ENCODE data around the gene CARD10. TPM values are rescaled to one million over a fixed set of nuclear protein-coding genes. Genes with fewer than 3 reads are reported as not detected.

The CARD10 gene
- total RNA-seq, 2 donors from 2014 or later = 0.38 to 0.53 TPM

- H3K27ac Mint-ChIP-seq = no peak overlapping the region
Observed at GRCh38 chr22:37511395-37512104, 7.7 kb downstream of the CARD10 start.

GRCh38 chr22:37510091-37510490, 9.1 kb downstream of the CARD10 start:
- Mint-ChIP-seq H3K27ac (no peak overlapping the region), H3K36me3 (no peaks in the 10 kb centered on the region), H3K4me1 (ENCODE audit: low read depth in 2 of 2) (no peaks in the 10 kb centered on the region), H3K4me3 (no peak overlapping the region), H3K27me3 (no peaks in the 10 kb centered on the region), H3K9me3 (no peaks in the 10 kb centered on the region)
- DNase-seq (ENCODE audit: low spot score) (peak; percentile 60), ATAC-seq (no peak)

More at GRCh38 chr22:37511395-37512104, 7.7 kb downstream of the CARD10 start:
- no peak for ATAC-seq
- Mint-ChIP-seq H3K9me3 (no peaks in the 10 kb centered on the region), H3K4me1 (ENCODE audit: low read depth in 2 of 2) (no peaks in the 10 kb centered on the region), H3K4me3 (no peak overlapping the region), H3K27me3 (no peaks in the 10 kb centered on the region), H3K36me3 (no peaks in the 10 kb centered on the region)
- peak; percentile 16 for DNase-seq (ENCODE audit: low spot score)

DNA sequence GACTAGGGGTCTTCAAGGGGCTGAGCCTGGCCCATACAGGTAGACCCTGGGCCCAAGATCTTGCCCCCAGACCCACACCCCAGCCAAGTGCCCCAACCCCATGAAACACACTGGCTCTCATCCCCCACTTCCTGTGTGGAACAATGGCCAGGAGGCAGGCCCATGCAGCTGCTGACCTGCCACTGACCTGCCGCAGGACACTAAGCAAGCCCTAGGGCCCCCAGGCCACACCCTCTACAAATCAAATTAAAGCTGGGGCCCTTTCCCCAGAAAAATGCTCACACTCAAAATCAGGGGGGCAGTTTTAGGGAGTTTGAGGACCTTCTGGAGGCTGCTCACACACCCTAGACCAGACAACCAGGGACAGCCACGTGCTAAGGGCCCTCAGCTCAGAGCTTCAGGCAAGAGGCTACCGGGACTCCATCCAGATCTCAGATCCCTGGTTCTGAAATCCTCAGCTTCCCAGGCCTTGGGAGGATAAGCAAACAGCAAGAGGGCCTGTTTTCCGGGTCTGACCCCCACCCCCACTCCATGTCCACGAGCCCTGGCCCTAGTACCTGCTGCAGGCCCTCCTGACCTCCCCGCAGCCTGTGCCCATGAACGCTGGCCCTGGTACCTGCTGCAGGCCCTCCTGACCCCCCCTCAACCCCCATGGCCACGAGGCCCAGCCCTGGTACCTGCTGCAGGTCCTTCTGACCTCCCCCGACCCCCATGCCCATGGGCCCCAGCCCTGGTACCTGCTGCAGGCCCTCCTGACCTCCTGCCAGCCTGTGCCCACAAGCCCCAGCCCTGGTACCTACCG, 10.0 kb downstream of the CARD10 start:
- Mint-ChIP-seq H3K9me3 (no peaks in the 10 kb centered on the region), H3K27ac (no peak overlapping the region), H3K27me3 (no peaks in the 10 kb centered on the region), H3K4me1 (ENCODE audit: low read depth in 2 of 2) (no peaks in the 10 kb centered on the region), H3K4me3 (no peak overlapping the region), H3K36me3 (no peaks in the 10 kb centered on the region)
- no peak for ATAC-seq
- DNase-seq (ENCODE audit: low spot score) = peak; percentile 26

DNA sequence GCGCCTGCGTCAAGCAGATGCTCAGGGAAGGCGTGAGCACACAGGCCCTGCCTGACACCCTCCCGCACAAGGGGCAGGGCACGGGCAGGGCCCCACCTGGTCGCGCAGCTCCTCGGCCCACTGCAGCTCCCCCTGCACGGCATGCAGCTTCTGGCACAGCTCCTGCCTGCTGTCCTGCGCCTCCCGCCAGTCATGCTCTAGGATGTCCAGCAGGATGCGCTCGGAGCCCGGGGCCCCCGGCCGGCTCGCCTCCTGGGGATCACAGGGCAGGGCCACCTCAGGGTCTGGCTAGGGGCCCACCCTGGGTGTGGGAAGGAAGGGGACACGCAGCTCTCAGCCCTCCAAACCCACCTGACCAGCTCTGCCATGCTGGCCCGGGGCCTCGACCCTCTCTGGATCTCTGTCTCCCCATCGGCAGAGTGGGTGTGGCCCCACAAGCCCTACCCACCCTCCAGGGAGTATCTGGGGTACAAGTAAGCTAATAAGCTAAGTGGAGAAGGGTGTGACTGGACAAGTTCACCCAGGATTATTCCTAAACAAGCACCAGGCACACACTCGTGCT, 10.7 kb downstream of the CARD10 start:
- no peak for DNase-seq (ENCODE audit: low spot score)
- Mint-ChIP-seq H3K9me3 (no peaks in the 10 kb centered on the region), H3K4me3 (no peak overlapping the region), H3K27me3 (no peaks in the 10 kb centered on the region), H3K36me3 (no peaks in the 10 kb centered on the region), H3K27ac (no peak overlapping the region), H3K4me1 (ENCODE audit: low read depth in 2 of 2) (no peaks in the 10 kb centered on the region)
- no peak for ATAC-seq

- Mint-ChIP-seq H3K4me1 (ENCODE audit: low read depth in 2 of 2) (no peaks in the 10 kb centered on the region), H3K4me3 (no peak overlapping the region), H3K27me3 (no peaks in the 10 kb centered on the region), H3K9me3 (no peaks in the 10 kb centered on the region), H3K27ac (no peak overlapping the region), H3K36me3 (no peaks in the 10 kb centered on the region)
- ATAC-seq (no peak), DNase-seq (ENCODE audit: low spot score) (no peak)
Observed at GRCh38 chr22:37507731-37508130, 11.5 kb downstream of the CARD10 start.

- H3K27me3 Mint-ChIP-seq = peaks cover 0 to 4% of the 10 kb centered on the region in 2 donors
- H3K36me3 Mint-ChIP-seq = no peaks in the 10 kb centered on the region
- H3K4me1 Mint-ChIP-seq (ENCODE audit: low read depth in 2 of 2) = peaks cover 6% of the 10 kb centered on the region in 2 donors
- no peak for ATAC-seq
- H3K27ac Mint-ChIP-seq = no peak overlapping the region
- no peak overlapping the region for H3K4me3 Mint-ChIP-seq
- DNase-seq (ENCODE audit: low spot score) = no peak
- no peaks in the 10 kb centered on the region for H3K9me3 Mint-ChIP-seq
Observed at GRCh38 chr22:37505989-37506388, 13.2 kb downstream of the CARD10 start.

GRCh38 chr22:37505565-37505964, 13.7 kb downstream of the CARD10 start:
- Mint-ChIP-seq H3K36me3 (no peaks in the 10 kb centered on the region), H3K27me3 (peaks cover 0 to 4% of the 10 kb centered on the region in 2 donors), H3K9me3 (no peaks in the 10 kb centered on the region), H3K4me3 (no peak overlapping the region), H3K4me1 (ENCODE audit: low read depth in 2 of 2) (peaks cover 6% of the 10 kb centered on the region in 2 donors), H3K27ac (no peak overlapping the region)
- DNase-seq (ENCODE audit: low spot score) (no peak), ATAC-seq (no peak)

DNA sequence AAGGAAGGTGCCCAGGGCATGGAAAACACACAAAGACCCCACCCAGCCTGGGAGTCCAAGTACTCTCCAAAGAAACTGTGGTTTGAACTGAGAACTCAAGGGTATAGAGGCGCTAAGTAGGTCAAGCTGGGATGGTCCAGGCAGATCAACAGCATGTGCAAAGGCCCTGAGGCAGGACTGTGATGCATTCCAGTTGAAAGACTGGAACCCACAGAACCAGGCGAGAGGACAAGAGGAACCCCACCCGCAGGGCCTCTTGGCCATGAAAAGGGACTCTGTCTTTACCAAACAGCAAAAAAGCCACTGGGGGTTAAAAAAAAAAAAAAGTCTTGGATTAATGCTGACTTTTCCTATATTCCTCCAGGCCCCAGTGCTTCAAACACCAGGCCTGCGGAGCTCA, 14.3 kb downstream of the CARD10 start:
- ATAC-seq = no peak
- Mint-ChIP-seq H3K4me3 (no peak overlapping the region), H3K27ac (no peak overlapping the region), H3K9me3 (no peaks in the 10 kb centered on the region), H3K27me3 (peaks cover 0 to 4% of the 10 kb centered on the region in 2 donors), H3K36me3 (no peaks in the 10 kb centered on the region), H3K4me1 (ENCODE audit: low read depth in 2 of 2) (peaks cover 6% of the 10 kb centered on the region in 2 donors)
- no peak for DNase-seq (ENCODE audit: low spot score)

- no peak overlapping the region for H3K4me3 Mint-ChIP-seq
- peaks cover 6% of the 10 kb centered on the region in 2 donors for H3K4me1 Mint-ChIP-seq (ENCODE audit: low read depth in 2 of 2)
- H3K9me3 Mint-ChIP-seq = no peaks in the 10 kb centered on the region
- ATAC-seq = no peak
- H3K36me3 Mint-ChIP-seq = no peaks in the 10 kb centered on the region
- DNase-seq (ENCODE audit: low spot score) = no peak
- no peak overlapping the region for H3K27ac Mint-ChIP-seq
- peaks cover 0 to 4% of the 10 kb centered on the region in 2 donors for H3K27me3 Mint-ChIP-seq
Observed at GRCh38 chr22:37503850-37504249, 15.4 kb downstream of the CARD10 start.

GRCh38 chr22:37503183-37503683, 16.0 kb downstream of the CARD10 start:
- no peak overlapping the region for H3K4me3 Mint-ChIP-seq
- peaks cover 6% of the 10 kb centered on the region in 2 donors for H3K4me1 Mint-ChIP-seq (ENCODE audit: low read depth in 2 of 2)
- DNase-seq (ENCODE audit: low spot score) (no peak), ATAC-seq (no peak)
- H3K27ac Mint-ChIP-seq = no peak overlapping the region
- no peaks in the 10 kb centered on the region for H3K9me3 Mint-ChIP-seq
- peaks cover 0 to 4% of the 10 kb centered on the region in 2 donors for H3K27me3 Mint-ChIP-seq
- no peaks in the 10 kb centered on the region for H3K36me3 Mint-ChIP-seq

DNA sequence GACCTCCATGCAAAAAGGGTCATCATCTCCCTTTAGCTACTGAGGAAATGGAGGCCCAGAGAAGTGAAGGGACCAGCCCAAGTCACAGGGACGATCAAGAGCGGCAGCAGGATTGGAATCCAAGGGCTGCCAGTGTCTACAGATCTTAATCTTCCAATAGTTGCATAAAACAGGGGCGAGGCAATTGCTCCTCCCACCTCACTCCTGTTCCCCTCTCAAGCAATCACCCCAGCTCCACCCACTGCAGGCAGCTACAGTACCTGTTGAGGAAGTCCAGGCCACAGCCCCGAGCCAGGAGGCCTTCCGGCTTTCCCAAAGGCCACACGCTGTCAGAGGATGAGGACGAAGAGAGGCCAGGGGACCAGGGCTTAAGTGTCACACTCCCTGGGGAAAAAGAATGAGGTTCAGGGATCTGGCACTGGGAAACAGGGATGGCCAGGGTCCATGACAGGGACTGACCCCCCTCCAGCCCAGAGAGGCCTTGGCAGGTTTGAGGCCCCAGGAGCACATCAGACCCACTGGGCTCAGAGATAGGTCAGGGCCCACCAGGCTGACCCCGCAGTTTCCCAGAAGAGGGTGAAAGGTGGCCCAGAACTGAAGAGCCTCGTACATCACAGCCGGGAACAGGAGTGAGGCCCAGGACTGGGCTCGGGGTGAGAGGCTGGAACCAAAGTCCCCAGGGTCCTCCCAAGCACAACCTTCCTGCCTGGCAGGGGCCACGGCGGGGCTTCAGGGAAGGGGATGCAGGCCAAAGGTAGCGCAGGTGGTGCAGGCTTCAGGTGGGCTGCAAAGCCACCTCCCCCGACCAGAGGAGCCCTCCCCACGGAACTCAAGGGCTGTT, 16.7 kb downstream of the CARD10 start:
- no peaks in the 10 kb centered on the region for H3K9me3 Mint-ChIP-seq
- peaks cover 0 to 4% of the 10 kb centered on the region in 2 donors for H3K27me3 Mint-ChIP-seq
- no peak overlapping the region for H3K4me3 Mint-ChIP-seq
- peak overlapping the region in 1 of 2 donors; percentile 37 for H3K27ac Mint-ChIP-seq
- H3K36me3 Mint-ChIP-seq = no peaks in the 10 kb centered on the region
- peaks cover 6% of the 10 kb centered on the region in 2 donors for H3K4me1 Mint-ChIP-seq (ENCODE audit: low read depth in 2 of 2)
- DNase-seq (ENCODE audit: low spot score) (no peak), ATAC-seq (no peak)

- peaks cover 0 to 4% of the 10 kb centered on the region in 2 donors for H3K27me3 Mint-ChIP-seq
- no peak for DNase-seq (ENCODE audit: low spot score)
- peak overlapping the region in 1 of 2 donors; percentile 37 for H3K27ac Mint-ChIP-seq
- H3K4me3 Mint-ChIP-seq = no peak overlapping the region
- peaks cover 6% of the 10 kb centered on the region in 2 donors for H3K4me1 Mint-ChIP-seq (ENCODE audit: low read depth in 2 of 2)
- no peaks in the 10 kb centered on the region for H3K36me3 Mint-ChIP-seq
- no peaks in the 10 kb centered on the region for H3K9me3 Mint-ChIP-seq
- no peak for ATAC-seq
Observed at GRCh38 chr22:37501610-37502341, 17.4 kb downstream of the CARD10 start.

Measured in natural killer cell treated with Interleukin-12 subunit alpha and Interleukin-12 subunit beta and Interleukin-15 and Interleukin-18, amount 100 ng/mL, for 72 hours (primary cell).